Effector memory CD4-positive, alpha-beta T cell (primary cell): ENCODE results near the gene KLF15.

Experiments used
- DNase-seq, 3 donors: peaks; one replicate each; pipeline ENCODE4 v3.0.0-alpha.2; 2020
- H3K27ac ChIP-seq: 2 replicates; pipeline ENCODE4 v1.7.0; 2013; ENCODE audit warnings: mild to moderate bottlenecking, low read length, moderate library complexity; ENCODE audit not compliant: insufficient read depth, poor library complexity, severe bottlenecking
- H3K27me3 ChIP-seq: replicated peaks from 2 replicates; pipeline ENCODE4 v1.7.0; 2013; ENCODE audit warnings: mild to moderate bottlenecking, low read length; ENCODE audit not compliant: insufficient read depth, control insufficient read depth, poor library complexity, severe bottlenecking
- H3K36me3 ChIP-seq: 2 replicates; pipeline ENCODE4 v1.7.0; 2013; ENCODE audit warnings: mild to moderate bottlenecking, low read length, moderate library complexity; ENCODE audit not compliant: control insufficient read depth, insufficient read depth
- H3K4me1 ChIP-seq: 2 replicates; pipeline ENCODE4 v1.7.0; 2013; ENCODE audit warnings: low read length, mild to moderate bottlenecking; ENCODE audit not compliant: control insufficient read depth, insufficient read depth, poor library complexity, severe bottlenecking
- H3K4me3 ChIP-seq: 2 replicates; pipeline ENCODE4 v1.7.0; 2013; ENCODE audit warnings: low read length, low read depth, mild to moderate bottlenecking; ENCODE audit not compliant: insufficient read depth, poor library complexity, severe bottlenecking
- H3K9me3 ChIP-seq: 2 replicates; pipeline ENCODE4 v1.7.0; 2013; ENCODE audit warnings: mild to moderate bottlenecking, low read length, moderate library complexity; ENCODE audit not compliant: control insufficient read depth

KLF15 gene

DNA sequence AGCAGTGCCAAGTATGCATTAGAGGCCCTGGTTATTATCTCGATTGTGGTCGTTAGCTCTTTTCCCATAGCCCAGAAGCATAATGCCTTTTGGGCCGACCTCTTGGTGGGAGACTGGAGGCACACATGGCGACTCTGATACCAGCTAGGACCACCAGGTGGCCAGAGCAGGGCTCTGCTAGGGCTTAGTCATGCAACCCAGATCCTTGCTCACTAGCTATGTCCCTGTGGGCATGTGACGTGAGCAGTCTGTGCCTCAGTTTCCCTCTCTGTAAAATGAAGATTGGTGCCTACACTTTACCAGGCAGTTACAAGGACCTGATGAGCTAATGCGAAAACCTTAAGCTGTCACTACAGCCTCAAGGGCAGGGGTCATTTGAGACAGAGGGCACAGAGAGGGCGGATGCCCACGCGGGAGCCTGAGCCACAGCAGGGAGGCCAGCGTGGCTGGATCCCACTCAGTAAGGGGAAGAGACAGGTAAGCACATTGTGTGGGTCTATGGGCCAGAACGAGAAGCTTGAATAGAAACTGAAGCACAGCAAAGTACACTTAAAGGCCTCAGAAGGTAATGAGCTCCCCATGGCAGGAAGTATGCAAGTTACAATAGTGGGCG, 8.8 kb downstream of the KLF15 start:
- DNase-seq: no peak
- Histone ChIP-seq H3K27ac (no peak overlapping the region), H3K4me3 (no peak overlapping the region), H3K4me1 (no peaks in the 10 kb centered on the region), H3K27me3 (no peaks in the 10 kb centered on the region), H3K9me3 (no peaks in the 10 kb centered on the region), H3K36me3 (no peaks in the 10 kb centered on the region)

DNA sequence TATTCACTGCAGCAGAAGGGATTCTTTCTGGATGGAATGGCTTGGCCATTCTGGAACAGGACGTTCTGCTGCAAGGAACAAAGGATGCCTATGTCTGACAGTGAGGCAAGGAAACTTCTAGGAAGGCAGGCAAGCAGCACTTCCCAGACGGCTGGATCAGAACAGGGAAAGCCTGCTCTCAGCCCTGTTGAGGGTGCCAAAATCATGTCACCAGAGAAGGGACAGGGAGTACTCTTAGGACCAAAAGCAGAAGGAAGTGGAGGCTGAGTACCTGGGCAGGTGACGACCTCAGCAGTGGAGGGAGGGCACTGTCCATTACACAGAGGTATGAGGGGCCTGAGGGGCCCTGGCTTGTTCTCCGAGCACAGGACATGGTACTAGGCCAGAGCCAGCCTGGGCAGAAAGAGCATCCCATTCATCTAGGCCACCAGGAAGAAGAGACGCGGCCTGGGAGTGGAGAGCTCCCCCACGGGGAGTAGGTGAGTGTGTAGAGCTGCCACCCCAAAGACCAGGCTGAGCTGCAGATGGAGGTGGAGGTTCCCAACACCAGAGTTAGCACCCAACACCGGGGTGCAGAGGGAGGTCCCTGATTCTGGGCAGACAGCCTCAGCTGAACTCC, 9.6 kb downstream of the KLF15 start:
- DNase-seq: no peak
- H3K9me3 ChIP-seq: no peaks in the 10 kb centered on the region
- no peaks in the 10 kb centered on the region for H3K27me3 ChIP-seq
- no peaks in the 10 kb centered on the region for H3K36me3 ChIP-seq
- H3K27ac ChIP-seq: no peak overlapping the region
- no peak overlapping the region for H3K4me3 ChIP-seq
- no peaks in the 10 kb centered on the region for H3K4me1 ChIP-seq

DNA sequence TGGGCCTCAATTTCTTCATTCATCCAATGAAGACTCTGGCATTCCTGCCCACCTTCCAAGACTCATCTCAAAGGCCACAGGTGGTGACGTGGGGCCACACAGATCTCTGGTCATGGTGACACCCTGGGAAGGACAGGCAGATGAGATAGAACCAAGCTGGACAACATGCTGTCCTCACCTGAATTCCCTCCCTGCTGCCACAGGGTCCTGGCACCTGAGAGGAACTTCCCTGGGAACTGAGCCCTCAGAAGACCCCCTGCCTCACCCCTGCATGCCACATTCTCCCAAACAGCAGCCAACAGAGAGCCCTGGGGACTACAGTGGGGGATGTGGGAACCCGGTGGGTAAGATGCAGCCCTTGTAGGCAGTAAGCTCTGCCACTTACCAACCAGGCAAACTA, 10.7 kb downstream of the KLF15 start:
- Histone ChIP-seq H3K36me3 (no peaks in the 10 kb centered on the region), H3K4me1 (no peaks in the 10 kb centered on the region), H3K4me3 (no peak overlapping the region), H3K27ac (no peak overlapping the region), H3K9me3 (no peaks in the 10 kb centered on the region), H3K27me3 (no peaks in the 10 kb centered on the region)
- DNase-seq: no peak

DNA sequence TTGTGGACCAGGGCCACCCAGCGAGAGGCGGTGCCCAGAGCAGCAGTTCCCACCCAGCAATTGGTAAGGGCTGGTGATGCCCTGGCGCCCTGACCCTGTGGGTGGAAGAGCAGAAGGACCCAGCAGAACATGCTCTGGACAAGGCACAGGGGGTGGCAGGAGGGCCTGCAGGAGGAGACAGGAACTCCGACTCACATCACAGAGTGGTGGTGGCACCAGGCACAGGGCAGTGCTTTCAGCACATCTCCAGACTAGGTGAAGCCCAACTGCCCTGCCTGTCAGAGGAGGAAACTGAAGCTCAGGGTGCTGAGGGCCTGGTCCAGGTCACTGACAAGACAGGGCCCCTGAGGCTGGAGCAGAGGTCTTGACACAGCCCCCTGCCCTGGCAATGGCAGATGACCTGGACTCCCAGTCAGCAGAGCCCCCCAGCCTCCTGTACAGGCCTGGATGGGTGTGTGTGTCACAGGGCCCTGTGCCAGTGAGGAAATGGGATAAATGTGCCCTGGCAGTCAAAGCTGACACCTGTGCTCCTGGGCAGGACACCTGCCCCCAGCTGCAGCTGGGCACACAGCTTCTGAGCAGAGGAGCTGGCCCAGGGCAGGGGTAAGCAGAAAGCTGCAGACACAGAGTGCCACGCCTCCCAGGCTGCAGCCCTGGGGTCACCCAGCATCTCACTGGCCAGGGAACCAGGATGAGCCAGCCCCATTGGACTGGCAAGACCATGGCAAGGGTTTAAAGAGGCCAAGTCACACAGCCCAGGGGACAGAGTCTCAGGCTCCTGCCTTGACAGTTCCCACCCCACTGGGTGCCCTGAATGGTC, 11.4 kb downstream of the KLF15 start:
- no peak for DNase-seq
- H3K36me3 ChIP-seq: no peaks in the 10 kb centered on the region
- H3K27ac ChIP-seq: no peak overlapping the region
- H3K27me3 ChIP-seq: no peaks in the 10 kb centered on the region
- no peaks in the 10 kb centered on the region for H3K9me3 ChIP-seq
- no peaks in the 10 kb centered on the region for H3K4me1 ChIP-seq
- H3K4me3 ChIP-seq: no peak overlapping the region

DNA sequence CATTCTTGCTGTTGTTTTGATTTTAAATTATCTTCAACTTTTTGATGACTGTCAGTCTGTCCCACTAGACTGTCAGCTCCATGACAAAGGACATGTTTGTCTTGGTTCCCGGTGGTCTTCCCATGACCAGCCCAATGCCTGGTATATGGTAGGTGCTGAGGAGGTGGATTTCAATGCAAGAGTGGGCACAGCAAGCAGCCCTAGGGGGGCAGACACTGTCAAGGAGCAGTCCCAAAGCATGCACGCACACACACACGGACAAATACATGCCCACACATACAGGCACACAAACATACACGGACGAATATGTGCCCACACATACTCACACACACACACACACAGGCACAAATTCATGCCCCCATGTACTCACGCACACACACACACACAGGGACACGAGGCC, 12.0 kb downstream of the KLF15 start:
- Histone ChIP-seq H3K4me3 (no peak overlapping the region), H3K27me3 (no peaks in the 10 kb centered on the region), H3K27ac (no peak overlapping the region), H3K4me1 (no peaks in the 10 kb centered on the region), H3K36me3 (no peaks in the 10 kb centered on the region), H3K9me3 (no peaks in the 10 kb centered on the region)
- no peak for DNase-seq

DNA sequence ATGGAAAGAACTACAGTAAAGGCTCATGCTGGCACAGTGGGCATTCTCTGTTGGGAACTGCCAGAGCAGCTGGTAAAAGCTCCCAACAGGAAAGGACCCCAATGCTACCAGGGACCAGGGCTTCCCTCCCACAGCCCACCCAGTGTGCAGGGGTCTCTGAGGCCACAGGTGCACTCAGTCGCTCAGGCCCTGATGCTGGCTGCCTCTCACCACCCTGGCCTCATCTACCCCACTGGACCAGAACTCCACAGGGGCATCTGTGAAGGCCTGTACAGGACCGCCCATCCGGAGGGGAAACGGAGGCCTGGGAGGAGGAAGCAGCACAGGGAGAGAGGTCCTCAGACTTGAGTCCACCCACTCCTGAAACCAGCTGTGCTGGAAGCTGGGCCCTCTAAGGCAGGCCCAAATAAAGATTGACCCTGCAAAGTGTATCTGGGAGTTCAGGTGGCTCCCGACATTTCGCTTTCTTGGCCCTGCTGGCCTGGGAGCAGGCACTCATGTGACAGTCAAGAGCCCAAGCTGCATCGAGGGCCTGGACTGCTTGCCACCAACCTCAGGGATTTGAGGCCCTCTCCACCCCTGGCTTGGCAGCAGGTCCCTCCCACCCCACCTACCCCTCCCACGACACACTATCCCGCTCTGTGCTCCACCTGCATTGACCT, 12.7 kb downstream of the KLF15 start:
- no peak for DNase-seq
- no peak overlapping the region for H3K27ac ChIP-seq
- no peaks in the 10 kb centered on the region for H3K36me3 ChIP-seq
- H3K4me3 ChIP-seq: no peak overlapping the region
- no peaks in the 10 kb centered on the region for H3K27me3 ChIP-seq
- H3K4me1 ChIP-seq: no peaks in the 10 kb centered on the region
- H3K9me3 ChIP-seq: no peaks in the 10 kb centered on the region

DNA sequence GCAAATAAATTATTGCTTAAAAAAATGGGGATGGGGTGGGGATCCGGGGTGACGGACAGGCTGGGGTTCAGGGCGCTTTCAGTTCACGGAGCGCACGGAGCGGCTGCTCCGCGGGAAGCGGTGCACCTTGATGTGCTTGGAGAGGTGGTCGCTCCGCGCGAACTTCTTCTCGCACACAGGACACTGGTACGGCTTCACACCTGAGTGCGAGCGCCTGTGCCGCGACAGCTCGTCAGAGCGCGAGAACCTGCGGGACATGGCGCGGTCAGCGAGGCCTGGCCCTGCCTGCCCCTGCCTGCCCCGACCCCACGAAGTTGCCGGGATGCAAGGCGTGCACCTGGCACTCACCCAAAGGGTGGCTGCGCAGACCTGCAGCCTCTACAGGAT, 13.6 kb downstream of the KLF15 start:
- no peak overlapping the region for H3K4me3 ChIP-seq
- no peaks in the 10 kb centered on the region for H3K27me3 ChIP-seq
- H3K4me1 ChIP-seq: no peaks in the 10 kb centered on the region
- H3K9me3 ChIP-seq: no peaks in the 10 kb centered on the region
- H3K27ac ChIP-seq: no peak overlapping the region
- DNase-seq: no peak
- H3K36me3 ChIP-seq: no peaks in the 10 kb centered on the region

DNA sequence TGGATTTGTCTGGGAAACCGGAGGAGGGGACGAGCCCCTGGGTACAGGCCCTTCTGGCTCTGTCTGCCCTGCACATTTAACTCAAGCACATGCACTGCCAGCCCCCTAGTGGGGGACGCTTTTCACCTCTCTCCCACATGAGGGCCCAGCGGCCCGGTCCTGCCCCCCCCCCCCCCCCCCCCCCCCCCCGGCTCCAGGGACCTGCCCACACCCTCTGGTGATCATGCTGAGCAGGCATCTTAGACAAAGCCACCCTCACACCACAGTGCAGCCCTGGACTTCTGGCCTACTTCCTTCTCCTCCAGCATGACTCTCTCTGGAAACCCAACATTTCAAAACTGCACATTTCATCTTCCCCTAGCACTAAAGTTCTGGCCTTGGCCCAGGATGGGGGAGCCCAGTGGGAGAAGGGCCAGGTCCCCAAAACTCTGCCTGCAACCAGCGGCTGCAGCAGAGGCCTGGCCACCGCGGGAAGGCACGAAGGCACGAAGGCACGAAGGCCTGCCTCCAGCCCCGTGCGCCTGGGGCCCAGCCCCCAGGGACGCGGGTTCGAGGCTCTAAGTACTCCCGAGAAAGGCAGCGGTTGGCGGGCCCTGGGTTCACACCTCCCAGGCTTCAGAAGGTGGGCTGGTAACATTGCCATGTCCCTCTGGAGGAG, 14.1 kb downstream of the KLF15 start:
- no peak for DNase-seq

DNA sequence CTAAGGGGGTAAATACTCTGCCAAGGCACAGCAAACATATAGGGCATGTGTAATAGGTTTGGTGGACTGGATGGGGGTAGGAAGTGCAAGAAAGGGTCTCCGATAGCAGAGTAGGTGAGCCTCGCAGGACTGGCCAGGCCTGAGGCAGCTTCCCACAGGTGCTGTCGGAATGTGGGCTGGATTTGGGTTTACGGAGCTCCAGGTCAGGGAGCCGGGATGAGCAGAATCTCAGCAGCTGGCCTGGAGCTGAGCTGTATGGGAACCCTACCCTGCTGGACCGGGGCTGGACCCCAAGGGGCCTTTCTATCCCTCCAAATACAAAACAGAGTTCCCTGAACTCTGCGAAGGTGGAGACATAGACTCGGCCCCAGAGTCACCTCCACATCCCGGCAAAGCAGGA, 15.0 kb downstream of the KLF15 start:
- Histone ChIP-seq H3K9me3 (no peaks in the 10 kb centered on the region), H3K36me3 (no peaks in the 10 kb centered on the region), H3K27me3 (no peaks in the 10 kb centered on the region), H3K27ac (no peak overlapping the region), H3K4me3 (no peak overlapping the region), H3K4me1 (no peaks in the 10 kb centered on the region)
- DNase-seq: no peak

More for the DNA sequence above, 14.1 kb downstream of the KLF15 start:
- Histone ChIP-seq H3K4me3 (no peak overlapping the region), H3K36me3 (no peaks in the 10 kb centered on the region), H3K27me3 (no peaks in the 10 kb centered on the region), H3K4me1 (no peaks in the 10 kb centered on the region), H3K27ac (no peak overlapping the region), H3K9me3 (no peaks in the 10 kb centered on the region)
